ENCODE results near the gene LAIR2. TPM values are rescaled to one million over a fixed set of nuclear protein-coding genes. Genes with fewer than 3 reads are reported as not detected.

LAIR2 gene
- total RNA-seq, 2 experiments from 2014 or later = 1.4 to 6.8 TPM

- H3K36me3 Mint-ChIP-seq = no peaks in the 10 kb centered on the region
- H3K4me1 Mint-ChIP-seq = peaks cover 4% of the 10 kb centered on the region
- H3K27me3 Mint-ChIP-seq = peaks cover 43% of the 10 kb centered on the region
- ATAC-seq = peak; percentile 47
- H3K4me3 Mint-ChIP-seq = no peak overlapping the region
- no peak overlapping the region for H3K27ac Mint-ChIP-seq
- H3K9me3 Mint-ChIP-seq (ENCODE audit: low read depth) = no peaks in the 10 kb centered on the region
- CTCF ChIA-PET = no interaction called here
- no peak for DNase-seq
These were observed 31.4 kb upstream of the LAIR2 start for GRCh38 chr19:54470991-54471782.

- Mint-ChIP-seq H3K4me3 (no peak within 1 kb of the TSS), H3K4me1 (peaks cover 4% of the 10 kb centered on the region), H3K27me3 (peaks cover 55% of the 10 kb centered on the region), H3K27ac (no peak within 1 kb of the TSS), H3K36me3 (no peaks in the 10 kb centered on the region), H3K9me3 (ENCODE audit: low read depth) (no peaks in the 10 kb centered on the region)
- DNase-seq (no peak), ATAC-seq (peak; percentile 36)
- CTCF ChIA-PET = interaction anchor here (1.0 to 1.9 kb wide), 3 partner anchors 9 to 204 kb away, joined by 3 to 7 read pairs (median 3); no protein-coding TSS in a partner anchor
These were observed 29.4 kb upstream of the LAIR2 start, which contains the start of gene CDC42EP5 for GRCh38 chr19:54473071-54473891. TSS of gene CDC42EP5 (minus strand) at chr19:54473296. CDS start at chr19:54465547, 7,749 bp downstream.

- no peaks in the 10 kb centered on the region for H3K36me3 Mint-ChIP-seq
- no peak for DNase-seq
These were observed 28.7 kb upstream of the LAIR2 start for GRCh38 chr19:54473892-54474372.

GRCh38 chr19:54475706-54476105 lies 26.9 kb upstream of the LAIR2 start:
- Mint-ChIP-seq H3K27me3 (peaks cover 43% of the 10 kb centered on the region), H3K27ac (no peak overlapping the region), H3K36me3 (no peaks in the 10 kb centered on the region), H3K4me3 (no peak overlapping the region), H3K4me1 (peaks cover 16% of the 10 kb centered on the region), H3K9me3 (ENCODE audit: low read depth) (no peaks in the 10 kb centered on the region)
- ATAC-seq (no peak), DNase-seq (no peak)
- CTCF ChIA-PET = interaction anchor here (0.7 to 1.2 kb wide), 2 partner anchors 199 to 205 kb away, joined by 3 read pairs; no protein-coding TSS in a partner anchor

More at GRCh38 chr19:54473892-54474372, 28.7 kb upstream of the LAIR2 start:
- Mint-ChIP-seq H3K4me3 (no peak overlapping the region), H3K9me3 (ENCODE audit: low read depth) (no peaks in the 10 kb centered on the region), H3K27ac (no peak overlapping the region), H3K4me1 (peaks cover 7% of the 10 kb centered on the region), H3K27me3 (peaks cover 53% of the 10 kb centered on the region)
- CTCF ChIA-PET = interaction anchor here (1.2 to 1.9 kb wide), 2 partner anchors 201 to 203 kb away, joined by 3 to 7 read pairs; no protein-coding TSS in a partner anchor
- no peak for ATAC-seq

- no peak for DNase-seq
- no peak overlapping the region for H3K4me3 Mint-ChIP-seq
- ATAC-seq = no peak
- no peak overlapping the region for H3K27ac Mint-ChIP-seq
- H3K4me1 Mint-ChIP-seq = peaks cover 24% of the 10 kb centered on the region
- CTCF ChIA-PET = interaction anchor here (0.7 to 6.6 kb wide), 4 partner anchors 14 to 685 kb away, joined by 4 to 76 read pairs (median 5); partner anchors contain the start of gene LENG9
- no peaks in the 10 kb centered on the region for H3K36me3 Mint-ChIP-seq
- peaks cover 46% of the 10 kb centered on the region for H3K27me3 Mint-ChIP-seq
- H3K9me3 Mint-ChIP-seq (ENCODE audit: low read depth) = no peaks in the 10 kb centered on the region
These were observed 25.0 kb upstream of the LAIR2 start for GRCh38 chr19:54477650-54478049.

GRCh38 chr19:54478677-54479266 lies 23.9 kb upstream of the LAIR2 start:
- no peak overlapping the region for H3K4me3 Mint-ChIP-seq
- H3K9me3 Mint-ChIP-seq (ENCODE audit: low read depth) = no peaks in the 10 kb centered on the region
- peaks cover 41% of the 10 kb centered on the region for H3K27me3 Mint-ChIP-seq
- CTCF ChIA-PET = interaction anchor here (0.6 to 6.6 kb wide), 9 partner anchors 13 to 202 kb away, joined by 3 to 76 read pairs (median 4); partner anchors contain the start of gene LENG9
- H3K4me1 Mint-ChIP-seq = peaks cover 28% of the 10 kb centered on the region
- ATAC-seq (peak; percentile 55), DNase-seq (no peak)
- no peak overlapping the region for H3K27ac Mint-ChIP-seq
- no peaks in the 10 kb centered on the region for H3K36me3 Mint-ChIP-seq

- ATAC-seq = no peak
- Mint-ChIP-seq H3K9me3 (ENCODE audit: low read depth) (no peaks in the 10 kb centered on the region), H3K36me3 (no peaks in the 10 kb centered on the region)
These were observed 22.6 kb upstream of the LAIR2 start for GRCh38 chr19:54480051-54480450.

GRCh38 chr19:54481326-54481930 lies 21.2 kb upstream of the LAIR2 start:
- ATAC-seq (peak; percentile 70), DNase-seq (no peak)
- Mint-ChIP-seq H3K36me3 (no peaks in the 10 kb centered on the region), H3K4me3 (no peak overlapping the region), H3K4me1 (peaks cover 36% of the 10 kb centered on the region), H3K9me3 (ENCODE audit: low read depth) (no peaks in the 10 kb centered on the region), H3K27ac (no peak overlapping the region), H3K27me3 (peaks cover 51% of the 10 kb centered on the region)
- CTCF ChIA-PET = interaction anchor here (0.6 to 6.6 kb wide), 16 partner anchors 17 to 222 kb away, joined by 3 to 76 read pairs (median 4); no protein-coding TSS in a partner anchor

More at GRCh38 chr19:54480051-54480450, 22.6 kb upstream of the LAIR2 start:
- Mint-ChIP-seq H3K4me3 (no peak overlapping the region), H3K4me1 (peaks cover 29% of the 10 kb centered on the region), H3K27me3 (peaks cover 46% of the 10 kb centered on the region), H3K27ac (no peak overlapping the region)
- CTCF ChIA-PET = interaction anchor here (1.2 to 6.6 kb wide), 5 partner anchors 11 to 197 kb away, joined by 3 to 76 read pairs (median 7); no protein-coding TSS in a partner anchor
- no peak for DNase-seq

- Mint-ChIP-seq H3K27ac (no peak overlapping the region), H3K4me3 (no peak overlapping the region)
- CTCF ChIA-PET = interaction anchor here (1.2 to 6.6 kb wide), 3 partner anchors 10 to 191 kb away, joined by 3 to 76 read pairs (median 3); partner anchors contain the start of gene CDC42EP5
These were observed 19.7 kb upstream of the LAIR2 start for GRCh38 chr19:54482889-54483288.

GRCh38 chr19:54484451-54484850 lies 18.2 kb upstream of the LAIR2 start:
- DNase-seq (no peak), ATAC-seq (no peak)
- Mint-ChIP-seq H3K4me3 (no peak overlapping the region), H3K36me3 (no peaks in the 10 kb centered on the region), H3K4me1 (peaks cover 33% of the 10 kb centered on the region), H3K27me3 (peaks cover 36% of the 10 kb centered on the region), H3K27ac (no peak overlapping the region), H3K9me3 (ENCODE audit: low read depth) (no peaks in the 10 kb centered on the region)
- CTCF ChIA-PET = no interaction called here

More at GRCh38 chr19:54482889-54483288, 19.7 kb upstream of the LAIR2 start:
- Mint-ChIP-seq H3K27me3 (peaks cover 40% of the 10 kb centered on the region), H3K9me3 (ENCODE audit: low read depth) (no peaks in the 10 kb centered on the region), H3K36me3 (no peaks in the 10 kb centered on the region), H3K4me1 (peaks cover 36% of the 10 kb centered on the region)
- ATAC-seq (no peak), DNase-seq (no peak)

- CTCF ChIA-PET = interaction anchor here (0.7 to 1.2 kb wide), 4 partner anchors 38 to 327 kb away, joined by 3 read pairs; no protein-coding TSS in a partner anchor
- Mint-ChIP-seq H3K4me1 (peaks cover 22% of the 10 kb centered on the region), H3K27ac (no peak overlapping the region), H3K4me3 (no peak overlapping the region), H3K27me3 (peaks cover 40% of the 10 kb centered on the region), H3K36me3 (no peaks in the 10 kb centered on the region), H3K9me3 (ENCODE audit: low read depth) (no peaks in the 10 kb centered on the region)
- ATAC-seq = no peak
- DNase-seq = no peak
These were observed 16.8 kb upstream of the LAIR2 start for GRCh38 chr19:54485851-54486250.

GRCh38 chr19:54489341-54489740 lies 13.3 kb upstream of the LAIR2 start:
- Mint-ChIP-seq H3K4me3 (no peak overlapping the region), H3K4me1 (peaks cover 8% of the 10 kb centered on the region), H3K27me3 (peaks cover 36% of the 10 kb centered on the region), H3K36me3 (no peaks in the 10 kb centered on the region), H3K9me3 (ENCODE audit: low read depth) (no peaks in the 10 kb centered on the region), H3K27ac (no peak overlapping the region)
- CTCF ChIA-PET = no interaction called here
- ATAC-seq = no peak
- no peak for DNase-seq

Measured in activated CD8-positive, alpha-beta memory T cell treated with anti-CD3 and anti-CD28 coated beads, Interleukin-2, amount 10 ng/mL, durations not matched to agents 7 days and 5 days (primary cell).